GM21423 (cell line): Measurements from ENCODE around the gene CCDC90B.
A peak's percentile ranks its signal among the peaks of the same experiment; 100 is the strongest.
"Not testable (repeated sequence)": the region's sequence is repeated elsewhere in the genome, so short reads cannot be mapped to it uniquely, and the experiment has no call there.

ENCODE experiments used
- ATAC-seq: cut with Tn5 transposase; IDR thresholded peaks from one replicate; pipeline ENCODE4 v1.9.1; 2021; ENCODE audit warnings: mild to moderate bottlenecking, moderate library complexity; ENCODE audit not compliant: unreplicated experiment

The CCDC90B gene

GRCh38 chr11:83285771-83286528 is at the start of gene CCDC90B:
Gene CCDC90B (minus strand): TSS chr11:83286367. CDS start chr11:83285972, 395 bp downstream.
- peak; percentile 86 for ATAC-seq

- no peak for ATAC-seq
Observed at GRCh38 chr11:83335446-83336070, 49.4 kb upstream of the CCDC90B start.

- no peak for ATAC-seq
Observed at GRCh38 chr11:83330303-83330702, 44.1 kb upstream of the CCDC90B start.

- no peak for ATAC-seq
Observed at GRCh38 chr11:83326326-83326725, 40.2 kb upstream of the CCDC90B start.

- ATAC-seq = no peak
Observed at GRCh38 chr11:83319346-83319745, 33.2 kb upstream of the CCDC90B start.

- ATAC-seq = no peak
Observed at GRCh38 chr11:83318931-83319330, 32.8 kb upstream of the CCDC90B start.

GRCh38 chr11:83317757-83318690 is 31.9 kb upstream of the CCDC90B start:
- no peak for ATAC-seq

GRCh38 chr11:83316897-83317268 is 30.7 kb upstream of the CCDC90B start:
- not testable (repeated sequence) for ATAC-seq

- not testable (repeated sequence) for ATAC-seq
Observed at GRCh38 chr11:83316143-83316896, 30.2 kb upstream of the CCDC90B start.

- ATAC-seq = no peak
Observed at GRCh38 chr11:83312430-83312829, 26.3 kb upstream of the CCDC90B start.

GRCh38 chr11:83311701-83312100 is 25.5 kb upstream of the CCDC90B start:
- ATAC-seq = no peak

- ATAC-seq = no peak
Observed at GRCh38 chr11:83310718-83311117, 24.6 kb upstream of the CCDC90B start.

- not testable (repeated sequence) for ATAC-seq
Observed at GRCh38 chr11:83308536-83308935, 22.4 kb upstream of the CCDC90B start.

- no peak for ATAC-seq
Observed at GRCh38 chr11:83306200-83307080, 20.3 kb upstream of the CCDC90B start.

GRCh38 chr11:83303316-83303715 is 17.1 kb upstream of the CCDC90B start:
- no peak for ATAC-seq

- ATAC-seq = no peak
Observed at GRCh38 chr11:83302151-83302550, 16.0 kb upstream of the CCDC90B start.

GRCh38 chr11:83299681-83300080 is 13.5 kb upstream of the CCDC90B start:
- no peak for ATAC-seq

GRCh38 chr11:83294208-83294607 is 8.0 kb upstream of the CCDC90B start:
- ATAC-seq = no peak

- no peak for ATAC-seq
Observed at GRCh38 chr11:83293457-83293774, 7.2 kb upstream of the CCDC90B start.
